ENCODE measurements around the gene CNTNAP5.
"Not testable (repeated sequence)": the region's sequence is repeated elsewhere in the genome, so short reads cannot be mapped to it uniquely, and the experiment has no call there.

The CNTNAP5 gene

GRCh38 chr2:124333784-124334183, 308.7 kb downstream of the CNTNAP5 start:
- no peak for DNase-seq

GRCh38 chr2:124335058-124335457, 310.0 kb downstream of the CNTNAP5 start:
- no peak for DNase-seq

DNA sequence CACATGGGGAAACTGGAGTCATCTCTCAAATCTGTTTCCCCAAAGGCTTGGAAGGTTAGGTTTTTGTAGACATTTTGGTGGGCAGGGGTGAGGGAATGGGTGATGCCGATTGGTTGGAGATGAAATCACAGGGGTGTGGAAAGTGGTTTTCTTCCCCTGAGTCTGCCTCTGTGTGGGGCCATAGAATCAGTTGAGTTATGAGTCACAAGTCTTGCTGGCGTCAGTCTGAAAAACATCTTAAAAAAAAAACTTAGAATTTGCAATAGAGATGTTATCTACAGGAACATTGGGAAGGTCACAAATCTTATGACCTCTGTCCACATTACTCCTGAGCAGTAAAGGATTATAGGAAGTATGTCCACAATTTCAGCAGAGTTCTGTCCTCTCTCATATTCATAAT, 314.6 kb downstream of the CNTNAP5 start:
- DNase-seq: no peak

DNA sequence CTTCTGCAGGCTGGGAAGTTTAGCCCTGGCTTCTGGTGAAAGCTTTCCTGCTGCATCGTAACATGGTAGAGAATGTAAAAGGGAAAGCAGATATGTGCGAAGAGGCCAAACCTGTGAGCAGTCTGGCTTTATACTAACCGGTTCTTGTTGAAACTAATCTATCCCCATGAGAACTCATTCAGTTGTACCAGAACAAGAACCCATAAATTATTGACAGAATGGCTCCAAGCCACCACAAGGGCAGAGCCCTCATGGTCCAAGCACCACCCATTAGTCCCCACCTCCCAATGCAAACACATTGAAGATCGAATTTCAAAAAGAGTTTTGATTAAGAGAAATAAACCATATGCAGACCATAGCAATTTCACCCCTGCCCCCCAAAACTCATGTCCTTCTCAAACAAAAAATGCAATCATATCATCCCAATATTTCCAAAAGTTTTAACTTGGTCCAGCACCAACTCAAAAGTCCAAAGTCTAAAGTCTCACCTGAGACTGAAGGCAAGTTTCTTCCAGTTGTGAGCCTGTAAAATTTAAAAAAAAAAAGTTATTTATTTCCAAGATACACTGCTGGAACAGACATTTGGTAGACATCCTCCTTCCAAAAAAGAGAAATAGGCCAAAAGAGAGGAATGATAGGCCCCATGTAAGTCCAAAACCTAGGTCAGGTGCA, 318.9 kb downstream of the CNTNAP5 start:
- no peak for DNase-seq

DNA sequence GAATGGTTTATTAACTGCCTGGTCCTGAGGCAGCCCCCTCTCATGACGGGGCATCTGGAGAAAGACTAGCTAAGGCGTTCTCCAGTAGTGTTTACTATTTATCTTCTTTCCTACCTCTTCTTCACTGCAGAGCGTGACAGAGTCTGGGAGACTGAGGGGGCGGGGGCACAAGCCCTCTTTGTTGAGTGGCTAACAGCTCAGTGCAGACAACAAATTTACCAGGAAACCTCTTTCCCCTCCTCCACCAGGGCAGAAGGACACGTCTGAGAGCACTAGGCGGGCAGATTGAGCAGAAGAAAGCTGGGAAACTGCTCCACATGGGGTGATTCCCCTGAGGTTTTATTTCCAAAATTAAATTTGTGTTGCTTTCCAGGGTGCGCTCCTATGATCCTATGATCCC, 322.1 kb downstream of the CNTNAP5 start:
- no peak for DNase-seq

GRCh38 chr2:124353656-124354055, 328.6 kb downstream of the CNTNAP5 start:
- no peak for DNase-seq

DNA sequence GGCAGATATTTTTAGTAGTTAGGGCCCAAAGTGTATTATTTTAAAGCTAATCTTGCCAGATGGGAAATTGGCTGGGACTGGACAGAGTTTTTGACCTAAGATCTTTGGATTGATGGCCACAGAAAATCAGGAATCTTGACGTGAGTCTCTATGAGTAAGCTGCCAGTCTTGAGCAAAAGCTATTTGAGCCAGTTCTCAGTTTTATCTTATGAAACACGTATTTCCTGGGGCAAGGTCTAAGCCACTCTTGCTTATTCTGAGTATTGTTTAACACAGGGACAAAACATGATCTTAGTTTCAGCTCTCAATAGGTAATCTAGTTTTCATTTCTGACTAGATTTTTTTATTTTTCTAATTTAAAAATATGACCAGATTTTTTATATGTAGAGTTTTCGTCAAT, 329.4 kb downstream of the CNTNAP5 start:
- no peak for DNase-seq

DNA sequence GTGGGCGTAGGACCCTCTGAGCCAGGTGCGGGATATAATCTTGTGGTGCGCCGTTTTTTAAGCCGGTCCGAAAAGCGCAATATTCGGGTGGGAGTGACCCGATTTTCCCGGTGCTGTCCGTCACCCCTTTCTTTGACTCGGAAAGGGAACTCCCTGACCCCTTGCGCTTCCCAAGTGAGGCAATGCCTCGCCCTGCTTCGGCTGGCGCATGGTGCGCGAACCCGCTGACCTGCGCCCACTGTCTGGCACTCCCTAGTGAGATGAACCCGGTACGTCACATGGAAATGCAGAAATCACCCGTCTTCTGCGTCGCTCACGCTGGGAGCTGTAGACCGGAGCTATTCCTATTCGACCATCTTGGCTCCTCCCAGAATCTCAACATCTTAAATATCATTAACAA, 336.9 kb downstream of the CNTNAP5 start:
- DNase-seq: not testable (repeated sequence)

DNA sequence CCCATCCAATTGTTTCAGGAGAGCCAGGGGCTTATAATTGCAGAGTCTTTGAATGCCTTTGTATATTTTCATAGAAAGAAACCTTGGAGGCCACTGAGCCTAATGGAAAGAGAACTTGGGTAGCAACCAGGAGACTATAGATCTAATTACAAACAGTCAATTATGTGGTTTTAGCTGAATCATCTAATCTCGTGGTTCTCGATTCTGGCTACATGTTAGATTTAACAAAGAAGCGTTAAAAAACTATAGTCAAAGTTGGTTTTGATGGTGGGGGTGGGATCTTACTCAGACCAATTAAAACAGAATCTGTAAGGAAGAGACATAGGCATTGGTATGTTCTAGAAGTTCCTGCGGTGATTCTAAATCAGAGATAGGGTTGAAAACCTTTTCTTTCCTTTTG, 344.1 kb downstream of the CNTNAP5 start:
- no peak for DNase-seq

DNA sequence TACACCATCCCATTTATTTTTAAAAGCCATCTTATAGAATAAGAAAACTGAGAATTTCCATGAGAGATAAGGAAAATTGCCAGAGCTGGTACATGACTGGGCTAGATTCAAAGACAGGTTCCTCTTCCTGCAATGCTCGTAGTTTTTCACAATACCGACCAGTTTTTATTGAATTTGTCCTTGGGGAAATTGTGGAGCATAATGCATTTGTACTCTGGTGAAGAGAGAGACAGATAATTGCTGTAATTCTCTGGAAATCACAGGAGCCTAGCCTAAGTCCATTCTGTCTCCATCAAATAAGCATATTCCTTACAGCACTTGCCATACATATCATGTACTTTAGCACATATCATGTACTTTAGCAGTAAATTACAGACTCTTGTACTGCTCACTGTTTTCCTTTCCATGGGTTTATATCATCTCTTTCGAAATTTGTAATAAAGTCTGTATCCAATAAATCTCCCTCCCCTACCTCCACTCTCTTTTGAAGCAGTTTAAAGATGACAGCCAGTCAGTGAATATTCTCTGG, 355.2 kb downstream of the CNTNAP5 start:
- DNase-seq: no peak

- DNase-seq: no peak
Observed at GRCh38 chr2:124382067-124382618, 357.1 kb downstream of the CNTNAP5 start.

- DNase-seq: no peak
Observed at GRCh38 chr2:124395961-124396360, 370.9 kb downstream of the CNTNAP5 start.

GRCh38 chr2:124402274-124402673, 377.2 kb downstream of the CNTNAP5 start:
- no peak for DNase-seq

DNA sequence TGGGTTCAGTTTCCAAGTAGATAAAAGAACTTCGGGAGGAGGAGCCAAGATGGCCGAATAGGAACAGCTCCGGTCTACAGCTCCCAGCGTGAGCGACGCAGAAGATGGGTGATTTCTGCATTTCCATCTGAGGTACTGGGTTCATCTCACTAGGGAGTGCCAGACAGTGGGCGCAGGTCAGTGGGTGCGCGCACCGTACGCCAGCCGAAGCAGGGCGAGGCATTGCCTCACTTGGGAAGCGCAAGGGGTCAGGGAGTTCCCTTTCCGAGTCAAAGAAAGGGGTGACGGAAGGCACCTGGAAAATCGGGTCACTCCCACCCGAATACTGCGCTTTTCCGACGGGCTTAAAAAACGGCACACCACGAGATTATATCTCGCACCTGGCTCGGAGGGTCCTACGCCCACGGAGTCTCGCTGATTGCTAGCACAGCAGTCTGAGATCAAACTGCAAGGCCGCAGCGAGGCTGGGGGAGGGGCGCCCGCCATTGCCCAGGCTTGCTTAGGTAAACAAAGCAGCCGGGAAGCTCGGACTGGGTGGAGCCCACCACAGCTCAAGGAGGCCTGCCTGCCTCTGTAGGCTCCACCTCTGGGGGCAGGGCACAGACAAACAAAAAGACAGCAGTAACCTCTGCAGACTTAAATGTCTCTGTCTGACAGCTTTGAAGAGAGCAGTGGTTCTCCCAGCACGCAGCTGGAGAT, 382.9 kb downstream of the CNTNAP5 start:
- not testable (repeated sequence) for DNase-seq

- no peak for DNase-seq
Observed at GRCh38 chr2:124424074-124424473, 399.0 kb downstream of the CNTNAP5 start.

GRCh38 chr2:124426122-124426521, 401.0 kb downstream of the CNTNAP5 start:
- DNase-seq: no peak

DNA sequence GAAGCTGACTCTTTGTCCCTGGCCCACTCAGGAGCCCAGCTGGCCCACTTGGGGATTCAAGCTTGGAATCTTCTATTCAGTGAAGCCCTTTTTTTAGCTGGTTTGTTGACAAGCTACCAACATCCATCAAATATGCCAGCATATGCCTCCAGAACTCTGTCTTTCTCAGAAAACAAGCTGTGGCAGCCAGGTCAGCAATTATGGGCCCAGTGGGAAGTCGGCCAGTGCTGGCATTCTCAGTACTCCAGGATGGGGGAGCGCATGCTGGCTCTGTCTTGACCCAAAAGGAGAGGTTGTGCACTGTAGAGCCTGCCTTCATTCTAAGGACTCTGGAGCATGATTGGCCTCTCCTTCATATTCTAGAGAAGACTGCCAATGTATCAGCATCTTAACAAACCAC, 401.5 kb downstream of the CNTNAP5 start:
- DNase-seq: no peak

GRCh38 chr2:124437811-124438210, 412.7 kb downstream of the CNTNAP5 start:
- no peak for DNase-seq

DNA sequence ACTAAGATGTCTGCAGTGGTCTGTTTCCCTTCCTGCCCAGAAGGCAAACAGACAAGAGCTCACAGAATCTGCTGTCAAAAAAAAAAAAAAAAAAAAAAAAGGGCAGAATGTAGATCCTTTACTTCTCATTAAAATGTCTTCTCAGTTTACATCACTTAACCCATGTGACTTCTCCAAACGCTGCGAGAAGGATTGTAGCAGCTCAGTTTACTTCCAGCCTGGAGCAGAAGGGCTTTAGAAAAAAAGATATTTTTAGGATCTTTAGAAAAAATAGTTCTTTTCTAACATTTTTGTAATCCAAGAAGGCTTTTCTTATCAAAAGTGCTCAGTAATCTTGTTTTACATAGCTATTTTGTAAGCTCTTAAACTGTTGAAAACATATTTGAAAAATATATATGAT, 425.4 kb downstream of the CNTNAP5 start:
- no peak for DNase-seq

DNA sequence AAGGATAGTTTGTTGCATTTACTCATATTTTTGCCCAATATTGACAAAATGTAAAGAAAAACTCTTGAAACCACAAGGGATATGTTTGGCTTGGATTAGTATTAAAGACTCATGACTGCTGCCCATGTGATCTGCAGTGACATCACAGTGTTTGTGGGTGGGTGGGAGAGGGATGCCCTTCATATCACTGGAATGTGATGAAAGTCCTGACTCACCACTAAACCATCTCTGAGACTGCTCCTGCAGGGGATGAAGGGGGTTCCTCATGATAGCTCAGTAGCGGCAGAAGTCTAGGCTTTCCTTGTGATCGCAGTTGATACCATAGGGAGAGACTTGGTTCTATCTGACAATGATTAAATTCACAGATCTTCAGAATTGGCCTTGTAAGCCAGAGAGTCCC, 451.2 kb downstream of the CNTNAP5 start:
- DNase-seq: no peak

GRCh38 chr2:124478761-124479160, 453.7 kb downstream of the CNTNAP5 start:
- DNase-seq: no peak

- DNase-seq: no peak
Observed at GRCh38 chr2:124480958-124481357, 455.9 kb downstream of the CNTNAP5 start.

- DNase-seq: no peak
Observed at GRCh38 chr2:124482044-124482443, 457.0 kb downstream of the CNTNAP5 start.

DNA sequence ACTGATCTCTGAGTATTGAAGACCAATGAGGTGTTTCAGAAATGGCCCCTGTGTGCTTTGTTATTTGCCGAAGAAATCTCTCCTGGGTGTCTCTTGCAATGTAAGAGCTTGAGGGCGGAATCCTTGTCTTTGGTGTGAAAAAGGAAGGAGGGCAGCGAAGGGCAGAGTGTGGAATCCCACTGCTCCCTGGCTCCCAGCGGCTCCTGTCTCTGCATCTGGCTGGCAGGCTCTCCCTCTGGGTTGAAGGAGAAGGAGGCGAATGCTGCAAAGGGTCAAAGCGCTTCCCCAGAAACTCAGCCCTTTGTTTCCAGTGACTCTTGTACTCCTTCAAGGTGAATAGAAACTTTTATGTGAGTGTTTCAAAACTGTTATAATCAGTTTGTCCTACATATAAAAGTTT, 457.5 kb downstream of the CNTNAP5 start:
- no peak for DNase-seq

Measured in NCI-H526 treated with DMSO at 0.1 percent for 48 hours (cell line).